GM19025 (cell line): ENCODE data around the gene C2CD4D.

Source experiments
- ATAC-seq: cut with Tn5 transposase; IDR thresholded peaks from one replicate; pipeline ENCODE4 v1.9.1; 2021; ENCODE audit warnings: mild to moderate bottlenecking, low read depth, moderate library complexity; ENCODE audit not compliant: unreplicated experiment

C2CD4D gene

DNA sequence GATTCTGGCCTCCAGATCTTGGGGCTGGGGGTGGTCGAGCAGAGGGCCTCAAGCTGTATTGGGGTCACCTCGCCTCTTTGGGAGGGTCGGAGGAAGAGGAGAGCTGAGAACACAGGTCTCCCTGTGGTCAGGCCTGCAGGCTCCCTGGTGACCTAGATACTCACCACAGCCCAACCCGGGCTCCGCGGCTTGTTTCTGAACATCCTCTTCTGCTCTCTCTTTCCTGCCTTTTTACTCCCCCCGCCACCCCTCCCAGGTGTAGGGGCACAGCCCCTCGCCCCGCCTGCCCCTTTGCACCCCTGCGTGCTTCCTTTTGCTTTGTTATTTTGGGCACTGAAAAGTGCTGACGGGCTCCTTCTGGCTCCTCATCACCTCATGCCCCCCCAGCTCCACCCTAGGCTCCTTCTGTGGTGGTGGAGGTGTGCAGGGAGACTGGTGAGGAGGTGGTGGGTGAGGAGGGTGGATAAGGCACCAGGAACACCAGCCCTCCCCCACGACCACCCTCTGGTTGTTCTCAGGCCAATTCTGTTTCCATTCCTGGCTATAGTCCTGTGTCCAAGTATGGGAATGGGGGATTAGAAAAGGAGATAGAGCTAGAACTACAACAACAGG lies 23.8 kb downstream of the C2CD4D start:
- no peak for ATAC-seq

DNA sequence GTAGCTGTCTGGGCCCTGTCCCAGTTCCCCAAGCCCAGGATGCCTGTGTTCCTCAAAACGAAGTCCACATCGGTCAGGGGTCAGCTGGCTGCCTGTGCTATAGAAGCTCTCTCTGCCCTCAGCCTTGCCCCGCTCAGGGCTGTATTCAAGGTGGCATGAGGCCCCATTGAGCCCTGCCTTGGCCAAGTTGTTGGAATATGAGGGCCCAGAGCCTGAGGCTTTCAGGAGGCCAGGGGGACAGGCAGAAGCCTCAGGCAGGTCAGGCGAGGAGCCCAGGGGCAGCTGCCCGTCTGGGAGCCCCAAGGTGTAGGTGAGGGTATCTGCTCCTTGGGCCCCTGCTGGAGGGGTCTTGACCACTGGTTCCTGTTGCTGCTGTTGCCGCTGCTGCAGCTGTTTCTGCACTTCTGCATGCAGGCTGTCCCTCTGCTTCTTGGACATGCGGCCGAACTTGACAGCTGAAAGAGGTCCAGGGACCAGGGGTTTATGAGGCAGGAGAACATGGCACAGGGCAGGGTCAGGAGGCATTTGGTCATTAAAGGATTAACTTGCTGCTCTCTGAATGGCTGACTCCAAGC lies 24.6 kb downstream of the C2CD4D start:
- ATAC-seq: no peak

DNA sequence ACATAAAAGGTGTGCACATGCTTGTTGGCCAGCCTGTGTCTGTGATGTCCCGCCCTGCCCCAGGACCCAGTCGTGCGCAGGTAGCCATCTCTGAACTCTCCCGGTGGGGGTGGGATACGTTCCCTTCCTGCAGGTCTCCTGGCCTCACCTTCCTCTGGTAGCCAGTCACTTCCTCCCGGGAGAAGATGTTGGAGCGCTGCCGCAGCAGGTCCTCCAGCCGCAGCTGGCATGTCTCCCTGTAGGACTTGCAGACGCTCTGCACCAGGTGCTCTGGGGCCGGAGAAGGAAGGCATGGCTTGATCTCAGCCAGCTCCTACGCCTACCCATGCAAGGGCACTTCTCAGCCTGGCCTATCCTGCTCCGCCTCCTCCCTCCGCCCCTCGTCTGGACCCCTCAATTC lies 25.2 kb downstream of the C2CD4D start:
- ATAC-seq: no peak

DNA sequence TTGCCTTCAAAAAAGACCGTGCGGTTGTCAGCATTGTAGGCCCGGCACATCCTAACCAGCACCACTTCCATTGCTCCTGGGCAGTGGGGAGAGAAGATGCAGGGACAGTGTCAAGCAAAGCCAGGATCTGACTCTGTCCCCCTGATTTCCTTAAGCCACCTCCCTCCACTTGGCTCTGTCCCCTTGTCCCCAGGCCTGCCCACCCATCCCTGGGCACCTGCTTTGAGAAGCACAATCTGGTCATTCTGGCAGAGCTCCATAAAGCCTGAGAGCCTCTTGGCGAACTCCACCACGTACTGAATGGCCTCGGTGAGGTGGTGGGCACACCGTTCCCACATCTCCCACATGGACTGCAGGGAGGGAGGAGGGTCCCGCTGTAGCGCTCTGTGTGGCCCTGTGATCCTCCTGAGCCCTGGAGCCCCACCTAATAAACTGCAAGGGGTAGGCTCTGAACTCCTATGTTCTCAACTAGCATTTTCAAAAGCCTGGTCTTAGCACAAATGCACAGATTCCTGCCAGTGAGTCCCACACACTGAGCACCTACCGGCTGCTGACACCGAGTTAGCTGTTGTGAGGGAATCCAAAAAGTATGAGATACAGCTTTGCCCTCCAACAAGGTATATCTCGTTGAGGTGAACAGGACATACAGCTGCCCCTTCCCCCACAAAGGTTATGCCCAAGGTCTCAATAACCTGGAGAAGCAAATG lies 26.2 kb downstream of the C2CD4D start:
- ATAC-seq: no peak

DNA sequence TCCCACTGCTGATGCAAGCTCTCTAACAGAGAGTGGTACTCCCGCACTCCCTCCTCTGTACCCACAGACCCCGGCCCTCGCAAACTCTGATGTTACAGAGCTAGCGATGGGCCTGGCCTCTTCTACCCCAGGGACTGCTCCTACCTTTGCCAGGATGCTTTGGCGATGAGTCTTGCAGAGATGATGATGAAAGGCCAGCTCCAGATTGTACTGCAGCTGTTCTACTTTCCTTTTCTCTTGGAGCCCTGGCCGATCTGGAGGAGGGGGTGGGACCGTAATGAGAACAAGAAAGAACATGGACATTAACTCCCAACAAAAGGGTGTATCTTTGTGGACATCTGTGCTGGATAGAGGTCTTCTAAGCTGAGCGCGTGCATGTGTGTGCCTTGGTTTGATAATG lies 28.4 kb downstream of the C2CD4D start:
- ATAC-seq: no peak

DNA sequence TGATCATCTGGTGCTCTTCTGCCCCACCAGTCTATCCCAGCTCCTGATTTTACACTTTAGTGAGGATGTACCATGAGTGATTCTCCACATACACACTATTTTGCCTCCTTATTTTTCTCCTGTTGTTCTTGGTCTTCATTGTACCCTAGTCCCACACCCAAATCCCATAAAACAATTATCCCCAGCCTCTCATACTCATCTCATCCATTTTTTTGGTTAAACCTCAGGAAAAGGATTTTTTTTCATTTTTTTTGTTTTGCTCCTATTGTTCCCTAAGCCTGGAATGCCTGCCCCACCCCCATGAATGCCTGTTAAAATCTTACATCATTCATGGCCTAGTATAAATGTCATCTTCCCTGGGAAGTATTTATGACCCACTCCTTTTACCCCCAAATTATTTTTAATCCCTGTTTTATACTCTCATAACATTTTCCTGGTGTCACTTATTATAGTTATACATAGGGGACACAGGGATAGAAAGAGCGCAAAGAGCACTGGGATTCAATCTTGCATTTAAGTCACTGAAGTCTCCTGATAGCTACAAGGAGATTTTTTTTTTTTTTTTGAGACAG lies 29.5 kb downstream of the C2CD4D start:
- no peak for ATAC-seq

DNA sequence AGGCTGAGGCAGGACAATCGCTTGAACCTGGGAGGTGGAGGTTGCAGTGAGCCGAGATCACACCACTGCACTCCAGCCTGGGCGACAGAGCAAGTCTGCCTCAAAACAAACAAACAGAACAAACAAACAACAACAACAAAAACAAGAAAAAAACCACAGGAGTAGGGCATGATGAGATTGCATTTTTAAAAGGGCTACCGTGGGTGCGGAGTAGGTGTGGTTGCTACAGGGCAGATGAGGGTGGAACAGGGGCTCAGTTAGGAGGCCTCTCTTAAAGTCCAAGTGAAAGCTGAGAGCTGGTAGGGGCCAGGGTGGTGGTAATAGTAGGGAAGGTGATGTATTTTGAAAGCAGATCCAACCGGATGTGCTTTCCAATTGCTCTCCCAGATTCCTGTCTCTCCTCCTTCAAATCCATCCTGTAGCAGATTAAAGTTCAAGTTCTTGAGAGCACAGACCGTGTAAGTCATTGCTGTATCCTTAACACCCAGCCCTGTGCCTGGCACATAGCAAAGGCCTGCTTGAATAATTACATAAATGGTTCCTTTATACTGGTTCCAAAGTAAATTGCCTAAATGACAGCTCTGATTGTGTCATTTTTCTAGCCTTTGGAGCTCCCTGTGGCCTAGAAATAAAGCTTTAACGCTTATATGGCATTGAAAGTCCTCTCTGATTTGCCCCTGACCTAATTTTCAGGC lies 30.2 kb downstream of the C2CD4D start:
- ATAC-seq: no peak

DNA sequence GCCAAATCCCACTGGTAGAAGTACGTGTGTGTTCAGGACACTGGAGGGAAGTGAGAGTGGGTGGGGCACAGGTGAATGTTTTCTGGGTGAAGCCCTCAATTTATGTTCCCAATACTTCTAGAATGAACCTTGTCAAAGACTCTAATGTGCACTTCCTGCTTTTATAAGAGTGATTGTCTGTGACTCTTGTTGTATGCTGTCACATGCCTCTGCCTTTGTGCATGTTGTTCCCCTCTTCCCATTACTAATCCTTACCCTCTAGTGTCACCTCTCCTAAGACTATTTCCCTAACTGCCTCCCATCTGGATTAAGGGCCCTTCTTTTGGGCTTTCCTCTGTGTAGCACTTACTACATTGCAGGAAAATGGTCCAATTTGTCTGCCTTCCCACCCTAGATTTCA lies 31.9 kb downstream of the C2CD4D start:
- ATAC-seq: no peak

DNA sequence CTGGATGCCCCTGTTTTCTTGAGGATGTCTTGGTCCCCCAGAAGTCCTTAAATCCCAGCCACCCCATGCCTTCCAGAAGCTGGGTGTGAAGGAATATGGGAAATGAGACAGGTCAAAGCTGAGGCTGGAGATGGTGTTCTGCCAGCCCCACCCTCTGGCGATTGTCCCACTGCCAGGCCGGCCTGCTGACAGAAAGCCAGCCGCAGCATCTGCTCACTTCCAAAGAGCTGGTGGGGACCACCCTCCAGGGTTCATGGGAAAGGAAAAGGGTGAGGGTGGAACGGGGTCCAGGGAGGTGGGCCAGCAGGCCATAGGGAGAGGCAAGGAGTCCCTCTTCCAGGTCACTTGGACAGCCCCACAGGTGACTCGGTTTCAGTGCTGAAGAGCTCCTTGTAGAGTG lies 32.5 kb downstream of the C2CD4D start:
- ATAC-seq: no peak

DNA sequence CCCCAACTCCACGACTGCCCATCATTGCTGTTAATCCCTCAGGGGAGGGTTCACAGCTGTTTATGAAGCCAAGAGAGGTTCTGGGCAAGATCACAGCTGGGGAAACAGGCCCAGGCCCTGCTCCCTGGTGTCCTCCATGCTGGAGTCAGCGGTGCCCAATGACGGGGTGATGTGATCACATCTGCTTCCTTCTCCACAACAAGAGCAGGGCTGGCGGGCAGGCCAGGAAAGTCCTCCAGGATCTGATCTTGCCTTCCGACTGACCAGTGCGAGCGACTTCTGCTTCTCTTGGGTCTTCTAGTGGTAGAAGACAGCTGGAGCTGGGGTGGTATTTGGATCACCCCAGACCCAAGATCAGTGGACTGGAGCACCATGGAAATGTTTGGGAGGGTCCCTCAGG lies 33.5 kb downstream of the C2CD4D start:
- ATAC-seq: no peak

DNA sequence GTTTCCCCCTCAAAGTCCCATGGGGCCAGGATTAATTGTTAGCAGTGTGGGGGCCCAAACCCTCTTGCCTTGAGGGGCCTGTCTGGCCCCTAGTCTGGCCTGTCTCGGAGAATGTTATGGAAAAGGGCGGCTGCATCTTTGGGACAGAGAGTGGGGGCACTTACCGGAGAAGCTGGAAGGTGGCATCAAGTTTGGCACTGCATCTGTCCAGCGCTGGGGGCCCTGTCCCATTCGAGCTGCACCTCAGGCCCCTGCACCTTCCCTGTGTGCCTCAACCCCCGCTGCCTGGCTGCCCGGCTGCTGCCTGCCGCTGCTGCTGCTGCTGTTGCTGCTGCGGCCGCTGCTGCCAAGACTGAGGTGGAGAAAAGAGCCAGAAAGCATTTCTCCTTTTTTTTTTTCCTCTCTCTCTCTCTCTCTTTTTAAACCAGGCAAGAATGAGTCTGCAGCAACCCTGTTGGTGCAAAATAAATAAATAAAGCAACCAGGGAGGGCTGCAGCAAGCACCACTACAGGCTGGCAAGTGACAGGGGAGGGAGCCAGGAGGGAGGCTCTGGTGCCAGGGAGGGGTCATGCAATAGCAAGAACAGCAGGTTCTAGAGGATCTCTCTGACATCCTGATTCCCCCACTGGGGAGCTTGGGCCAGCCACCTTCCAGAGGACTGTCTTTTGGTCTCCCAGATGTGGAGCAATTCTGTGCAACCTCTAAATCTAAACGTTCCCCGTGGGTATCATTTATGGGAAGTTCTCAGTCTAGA lies 34.4 kb downstream of the C2CD4D start, which contains the start of gene LINGO4:
Gene LINGO4 (minus strand): TSS at position 354 of the 755 bp plus-strand sequence. CDS start 2,715 bp downstream, outside the sequence.
- ATAC-seq: no peak

DNA sequence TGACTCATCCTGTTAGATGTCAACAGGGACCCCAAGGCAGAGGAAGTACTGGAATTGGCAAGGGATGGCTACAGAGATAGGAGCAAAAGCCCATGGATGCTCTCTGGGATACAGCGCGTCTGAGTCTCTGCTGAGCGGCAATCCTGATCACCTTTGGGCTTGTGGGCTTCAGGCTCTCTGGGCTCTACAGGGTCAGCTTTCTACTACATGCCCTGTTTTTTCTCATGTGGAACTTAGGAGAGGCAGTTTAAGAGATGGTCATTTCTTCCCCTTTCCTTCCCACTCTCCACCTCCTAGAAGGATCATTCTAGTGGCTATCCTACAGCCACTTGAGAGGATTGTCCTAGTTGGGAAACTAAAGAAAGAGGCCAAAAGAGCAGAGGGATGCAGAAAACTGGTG lies 35.7 kb downstream of the C2CD4D start:
- ATAC-seq: no peak

DNA sequence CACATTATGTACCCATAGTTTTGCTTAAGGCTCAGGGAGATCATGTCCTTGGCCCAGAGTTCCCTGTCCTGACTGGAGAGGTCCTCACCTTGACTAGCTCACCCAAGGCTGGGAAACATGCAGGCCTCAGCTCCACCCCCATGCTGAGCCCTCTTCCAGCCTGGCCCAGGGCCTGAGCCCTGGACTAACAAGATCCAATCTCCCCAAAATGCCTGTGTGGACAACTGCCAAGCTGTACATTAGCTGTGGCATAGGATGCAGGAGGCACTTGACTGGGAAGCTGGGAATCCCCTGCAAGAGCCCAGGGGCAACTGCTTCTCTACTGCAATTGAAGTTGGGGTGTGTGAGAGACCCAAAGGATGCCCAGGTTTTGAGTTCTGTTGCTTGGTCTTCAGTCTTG lies 36.5 kb downstream of the C2CD4D start:
- no peak for ATAC-seq

DNA sequence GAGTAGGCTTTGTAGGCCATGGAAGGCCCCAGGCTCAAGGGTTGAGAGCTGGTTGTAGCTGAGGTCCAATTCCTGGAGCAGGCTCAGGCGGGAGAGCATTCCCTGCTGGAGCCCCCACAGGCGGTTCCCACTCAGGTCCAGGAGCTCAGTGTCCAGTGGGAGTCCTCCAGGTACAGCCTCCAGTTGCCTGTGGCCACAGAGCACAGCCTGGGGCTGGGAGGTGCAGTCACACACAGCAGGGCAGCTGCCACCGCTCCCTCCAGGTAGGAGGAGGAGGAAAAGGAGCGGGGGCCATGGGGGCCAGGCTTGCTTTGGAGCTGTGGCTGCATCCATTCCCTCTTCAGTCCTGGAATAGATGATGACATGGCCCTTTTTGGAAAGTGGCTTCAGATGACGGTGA lies 37.2 kb downstream of the C2CD4D start:
- no peak for ATAC-seq

DNA sequence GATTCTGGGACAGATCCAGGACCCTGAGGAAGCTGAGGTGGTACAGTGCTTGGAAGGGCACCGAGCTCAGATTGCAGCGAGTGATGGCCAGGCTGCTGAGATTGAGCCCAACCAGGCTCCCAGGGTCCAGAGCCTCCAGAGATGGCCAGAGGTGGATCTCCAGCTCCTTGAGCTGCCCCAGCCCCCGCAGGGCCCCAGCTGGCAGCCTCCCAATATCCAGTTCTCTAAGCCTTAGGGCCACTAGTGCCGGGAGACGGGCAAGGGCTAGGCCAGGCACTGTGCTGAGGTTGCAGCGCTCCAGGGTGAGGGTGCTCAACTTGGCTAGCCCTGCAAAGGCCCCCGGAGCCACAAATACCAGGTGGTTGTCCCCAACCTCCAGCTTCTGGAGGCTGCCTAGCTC lies 37.8 kb downstream of the C2CD4D start:
- ATAC-seq: no peak

DNA sequence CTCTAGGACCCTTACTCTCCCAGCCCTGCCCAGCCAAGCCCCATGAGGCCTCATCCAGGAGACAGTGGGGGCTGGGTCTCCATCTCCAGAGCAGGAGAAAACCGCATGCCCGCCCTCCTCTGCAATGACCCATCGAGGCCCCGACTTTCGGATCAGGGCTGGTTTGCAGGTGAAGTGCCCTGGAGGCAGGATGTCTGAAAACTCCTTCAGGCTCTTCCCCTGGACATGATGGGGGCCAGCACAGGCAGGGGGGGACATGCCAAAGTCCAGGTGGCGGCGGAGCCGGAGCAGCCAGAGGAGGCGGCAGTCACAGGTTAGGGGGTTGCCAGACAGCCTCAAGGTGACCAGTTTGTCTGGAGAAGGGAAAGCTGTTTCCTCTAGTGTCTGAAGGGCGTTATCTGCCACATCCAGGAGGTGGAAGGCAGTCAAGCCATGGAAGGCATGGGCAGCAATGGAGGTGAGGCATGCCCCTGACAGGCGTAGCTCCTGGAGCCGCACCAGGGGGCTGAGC lies 38.3 kb downstream of the C2CD4D start:
- no peak for ATAC-seq

DNA sequence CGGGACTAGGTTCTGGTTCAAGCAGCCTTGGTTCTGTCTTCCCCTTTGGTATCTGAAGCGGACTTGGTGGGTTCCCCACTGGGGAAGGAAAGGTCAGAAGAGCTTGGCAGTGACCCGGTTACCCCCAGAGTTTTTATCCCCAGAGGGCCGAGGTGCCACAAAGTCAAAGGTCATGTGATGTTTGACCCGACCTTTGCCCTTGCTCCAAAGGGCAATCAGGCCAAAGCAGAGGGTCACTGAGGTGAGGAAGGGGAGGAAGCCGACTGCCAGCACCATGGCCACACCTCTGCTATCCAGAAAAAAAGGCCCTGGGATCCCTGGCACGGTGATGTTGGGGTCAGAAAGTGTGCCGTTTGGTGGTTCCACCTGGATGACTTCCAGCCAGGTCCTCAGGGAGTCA lies 38.8 kb downstream of the C2CD4D start:
- ATAC-seq: no peak

DNA sequence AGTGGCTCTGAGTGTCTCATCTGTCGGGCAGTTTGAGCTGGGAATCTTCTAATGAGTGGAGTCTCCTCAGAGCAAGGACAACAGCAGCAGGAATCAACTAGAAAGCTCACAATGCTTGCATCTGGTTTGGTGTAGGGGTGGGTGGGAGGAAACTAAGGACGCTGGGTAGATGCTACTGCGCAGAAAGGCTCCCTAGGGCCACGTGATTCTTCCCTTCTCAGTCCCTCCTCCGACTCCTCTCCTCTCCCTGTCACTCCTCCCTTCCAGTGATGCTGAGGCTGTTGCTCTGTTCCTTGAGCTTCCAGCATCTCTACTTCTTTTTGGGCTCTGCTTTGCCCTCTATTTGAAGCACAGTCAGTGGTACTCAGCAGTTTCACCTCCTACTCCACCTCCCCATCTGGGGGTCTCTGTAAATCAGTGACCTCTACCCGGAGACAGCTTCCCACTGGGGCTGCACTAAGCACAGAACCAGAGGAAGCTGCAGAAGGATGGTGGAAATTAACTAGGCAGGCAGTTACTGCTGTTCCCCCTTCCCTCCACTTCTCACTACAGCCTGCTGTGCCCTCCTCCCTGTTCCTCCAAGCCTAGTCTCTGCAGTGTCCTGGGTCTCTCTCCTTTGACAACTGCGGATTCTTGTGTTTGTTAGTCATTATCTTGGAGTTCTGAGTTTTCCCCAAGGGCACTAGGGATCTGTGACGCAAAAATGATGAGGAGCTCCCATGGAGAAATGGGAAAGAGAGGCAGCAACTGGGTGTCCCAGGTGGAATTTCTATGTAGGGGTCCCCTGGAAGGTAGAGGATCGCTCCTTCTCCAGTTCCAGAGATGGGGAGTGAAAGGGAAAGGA lies 40.2 kb downstream of the C2CD4D start:
- no peak for ATAC-seq

DNA sequence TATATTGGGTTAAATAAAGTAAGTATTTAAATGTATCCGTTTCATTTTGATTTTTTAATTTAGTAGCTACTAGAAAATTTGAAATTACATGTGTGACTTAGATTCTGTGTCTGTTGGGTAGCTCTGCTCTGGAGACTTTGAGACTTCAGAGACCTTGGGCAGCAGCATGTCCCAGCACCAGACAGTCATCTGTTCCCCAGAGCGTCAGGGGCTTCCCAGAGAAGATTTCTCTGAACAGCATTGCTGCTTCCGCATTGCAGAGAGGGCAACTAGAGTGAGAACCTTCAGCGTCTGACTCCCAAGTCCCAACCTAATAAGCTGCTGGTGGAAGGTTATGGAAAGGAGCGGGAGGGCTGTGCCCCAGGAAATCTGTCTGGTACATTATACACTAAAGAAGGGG lies 41.0 kb downstream of the C2CD4D start:
- no peak for ATAC-seq
